ENCODE data around the gene PCDHGB4.
"Not testable (repeated sequence)": the region's sequence is repeated elsewhere in the genome, so short reads cannot be mapped to it uniquely, and the experiment has no call there.

The PCDHGB4 gene

GRCh38 chr5:141412854-141413539 lies 25.5 kb downstream of the PCDHGB4 start, which contains the start of gene PCDHGA10:
Gene PCDHGA10 (plus strand): TSS chr5:141412987. CDS start chr5:141413176, 189 bp downstream.
- CTCF ChIA-PET, result interaction anchor here (0.7 to 12.7 kb wide), 53 partner anchors 8 to 607 kb away, joined by 3 to 180 read pairs (median 5); partner anchors contain the start of genes HDAC3, PCDHB14, PCDHB15 and PCDHGA11
- TF ChIP-seq CTCF (IDR thresholded peaks at IDR 0.05; ENCODE audit: control extremely low read depth, extremely low read depth, low read depth, missing control alignments), result peak; percentile 77
- POLR2A ChIA-PET, result no interaction called here
- peak; percentile 73 for DNase-seq (ENCODE audit: extremely low spot score)

DNA sequence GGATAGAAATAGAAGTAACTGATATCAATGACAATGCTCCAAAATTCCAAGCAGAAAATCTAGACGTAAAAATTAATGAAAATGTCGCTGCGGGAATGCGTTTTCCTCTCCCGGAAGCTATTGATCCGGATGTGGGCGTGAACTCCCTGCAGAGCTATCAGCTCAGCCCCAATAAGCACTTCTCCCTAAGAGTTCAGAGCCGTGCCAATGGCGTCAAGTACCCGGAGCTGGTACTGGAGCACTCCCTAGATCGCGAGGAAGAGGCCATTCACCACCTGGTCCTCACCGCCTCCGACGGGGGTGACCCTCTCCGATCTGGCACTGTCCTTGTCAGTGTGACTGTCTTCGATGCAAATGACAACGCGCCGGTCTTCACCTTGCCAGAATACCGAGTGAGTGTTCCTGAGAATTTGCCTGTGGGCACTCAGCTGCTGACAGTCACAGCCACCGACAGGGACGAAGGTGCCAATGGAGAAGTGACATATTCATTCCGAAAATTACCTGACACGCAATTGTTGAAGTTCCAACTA lies 26.1 kb downstream of the PCDHGB4 start:
- no peak for TF ChIP-seq CTCF (IDR thresholded peaks at IDR 0.05; ENCODE audit: control extremely low read depth, extremely low read depth, low read depth, missing control alignments)
- no peak for DNase-seq (ENCODE audit: extremely low spot score)
- POLR2A ChIA-PET, result no interaction called here
- CTCF ChIA-PET, result interaction anchor here (0.7 to 12.7 kb wide), 42 partner anchors 8 to 608 kb away, joined by 3 to 180 read pairs (median 5); partner anchors contain the start of genes HDAC3, PCDHB14, PCDHGA11 and PCDHGA12

GRCh38 chr5:141414548-141415274 lies 27.2 kb downstream of the PCDHGB4 start:
- POLR2A ChIA-PET; DNase-seq (ENCODE audit: extremely low spot score): not testable (repeated sequence)
- CTCF ChIA-PET, result interaction anchor here (1.2 to 12.7 kb wide), 14 partner anchors 15 to 465 kb away, joined by 3 to 180 read pairs (median 17); partner anchors contain the start of genes DIAPH1, PCDHGA12 and TAF7

GRCh38 chr5:141415275-141415618 lies 27.7 kb downstream of the PCDHGB4 start:
- CTCF ChIA-PET, result interaction anchor here (1.3 to 12.7 kb wide), 5 partner anchors 60 to 148 kb away, joined by 4 to 180 read pairs (median 90); partner anchors contain the start of gene PCDHGC3
- POLR2A ChIA-PET; DNase-seq (ENCODE audit: extremely low spot score): not testable (repeated sequence)

DNA sequence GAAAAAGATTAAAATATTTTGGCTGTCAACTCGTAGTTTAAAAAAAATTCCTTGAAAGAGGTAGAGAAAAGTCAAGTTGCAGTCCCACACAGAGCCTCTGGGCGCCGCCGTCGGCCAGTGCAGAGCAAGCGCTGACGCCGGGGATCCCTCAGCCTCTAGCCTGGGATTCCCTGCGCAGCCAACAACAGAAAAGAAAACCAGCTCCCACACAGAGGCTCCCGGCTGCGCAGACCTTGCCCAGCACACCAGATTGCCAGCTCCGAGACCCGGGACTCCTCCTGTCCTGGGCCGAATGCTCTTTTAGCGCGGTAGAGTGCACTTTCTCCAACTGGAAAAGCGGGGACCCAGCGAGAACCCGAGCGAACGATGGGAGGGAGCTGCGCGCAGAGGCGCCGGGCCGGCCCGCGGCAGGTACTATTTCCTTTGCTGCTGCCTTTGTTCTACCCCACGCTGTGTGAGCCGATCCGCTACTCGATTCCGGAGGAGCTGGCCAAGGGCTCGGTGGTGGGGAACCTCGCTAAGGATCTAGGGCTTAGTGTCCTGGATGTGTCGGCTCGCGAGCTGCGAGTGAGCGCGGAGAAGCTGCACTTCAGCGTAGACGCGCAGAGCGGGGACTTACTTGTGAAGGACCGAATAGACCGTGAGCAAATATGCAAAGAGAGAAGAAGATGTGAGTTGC lies 30.1 kb downstream of the PCDHGB4 start, which contains the start of gene PCDHGB7:
TSS of gene PCDHGB7 (plus strand) at position 184 of the 679 bp plus-strand sequence. CDS start at position 367, 183 bp downstream.
- peak; percentile 82 for TF ChIP-seq CTCF (IDR thresholded peaks at IDR 0.05; ENCODE audit: control extremely low read depth, extremely low read depth, low read depth, missing control alignments)
- POLR2A ChIA-PET, result not testable (repeated sequence)
- peak; percentile 64 for DNase-seq (ENCODE audit: extremely low spot score)
- CTCF ChIA-PET, result interaction anchor here (0.6 to 12.7 kb wide), 28 partner anchors 11 to 196 kb away, joined by 3 to 180 read pairs (median 5); partner anchors contain the start of genes PCDHGA1, PCDHGA12, PCDHGA2 and PCDHGB6

GRCh38 chr5:141419074-141419880 lies 31.8 kb downstream of the PCDHGB4 start:
- no peak for DNase-seq (ENCODE audit: extremely low spot score)
- POLR2A ChIA-PET, result no interaction called here
- CTCF ChIA-PET, result interaction anchor here (1.6 to 12.7 kb wide), 11 partner anchors 10 to 149 kb away, joined by 3 to 180 read pairs (median 27); partner anchors contain the start of genes PCDHGA12 and PCDHGB6
- no peak for TF ChIP-seq CTCF (IDR thresholded peaks at IDR 0.05; ENCODE audit: control extremely low read depth, extremely low read depth, low read depth, missing control alignments)
